Measurements from ENCODE around the gene PRRC2B.

- no peak for TF ChIP-seq POLR2A (IDR thresholded peaks at IDR 0.05; ENCODE audit: control extremely low read depth in 1 of 2, low read depth in 2 of 2, low read length in 2 of 2)
- no peak for TF ChIP-seq SP2 (IDR thresholded peaks at IDR 0.05; ENCODE audit: low read length)
- no peak for TF ChIP-seq CTCF (IDR thresholded peaks at IDR 0.05; ENCODE audit: control extremely low read depth in 1 of 3, insufficient read depth in 1 of 3, low read depth in 1 of 3, low read length in 3 of 3)
- no peak for TF ChIP-seq EZH2 (IDR thresholded peaks at IDR 0.05; ENCODE audit: low read depth, low read length, severe bottlenecking)
- no peak for TF ChIP-seq POLR2AphosphoS5 (IDR thresholded peaks at IDR 0.05; ENCODE audit: low read depth, low read length)
Observed at GRCh38 chr9:131523086-131523388, 129.2 kb downstream of the PRRC2B start.

Data from H1 (cell line).